Non-pigmented ciliary epithelial cell (primary cell): ENCODE measurements around the gene VHLL.
A peak's percentile ranks its signal among the peaks of the same experiment; 100 is the strongest.

Experiments used
- DNase-seq: peaks from one replicate; pipeline ENCODE4 v3.0.0-alpha.2; 2010; ENCODE audit warnings: low read depth

VHLL gene

DNA sequence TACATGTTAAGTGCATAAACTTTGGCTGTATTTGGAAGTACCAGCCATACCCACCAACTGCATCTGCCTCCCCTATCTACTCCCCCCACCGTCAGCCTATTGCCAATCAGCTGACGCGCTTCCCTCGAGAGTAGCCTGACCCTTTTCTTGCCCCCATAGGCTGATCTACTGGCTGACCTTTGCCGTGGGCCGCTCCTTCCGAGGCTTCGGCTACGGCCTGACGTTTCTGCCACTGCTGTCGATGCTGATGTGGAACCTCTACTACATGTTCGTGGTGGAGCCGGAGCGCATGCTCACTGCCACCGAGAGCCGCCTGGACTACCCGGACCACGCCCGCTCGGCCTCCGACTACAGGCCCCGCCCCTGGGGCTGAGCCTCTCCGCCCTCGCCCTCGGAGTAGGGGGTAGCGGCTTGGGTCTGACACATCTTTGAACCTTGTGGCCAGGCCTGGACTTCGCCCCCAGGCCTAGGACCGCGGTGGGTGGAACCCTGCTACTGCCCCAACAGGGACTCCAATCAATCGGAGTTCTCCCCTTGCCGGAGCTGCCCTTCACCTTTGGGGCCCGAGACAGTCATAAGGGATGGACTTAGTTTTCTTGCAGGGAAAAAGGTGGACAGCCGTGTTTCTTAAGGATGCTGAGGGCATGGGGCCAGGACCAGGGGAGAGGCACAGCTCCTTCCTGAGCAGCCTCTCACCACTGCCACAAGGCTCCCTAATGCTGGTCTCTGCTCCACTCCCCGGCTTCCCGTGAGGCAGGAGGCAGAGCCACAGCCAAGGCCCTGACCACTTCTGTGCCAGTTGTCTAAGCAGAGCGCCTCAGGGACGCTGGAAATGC lies 7.7 kb downstream of the VHLL start:
- no peak for DNase-seq

DNA sequence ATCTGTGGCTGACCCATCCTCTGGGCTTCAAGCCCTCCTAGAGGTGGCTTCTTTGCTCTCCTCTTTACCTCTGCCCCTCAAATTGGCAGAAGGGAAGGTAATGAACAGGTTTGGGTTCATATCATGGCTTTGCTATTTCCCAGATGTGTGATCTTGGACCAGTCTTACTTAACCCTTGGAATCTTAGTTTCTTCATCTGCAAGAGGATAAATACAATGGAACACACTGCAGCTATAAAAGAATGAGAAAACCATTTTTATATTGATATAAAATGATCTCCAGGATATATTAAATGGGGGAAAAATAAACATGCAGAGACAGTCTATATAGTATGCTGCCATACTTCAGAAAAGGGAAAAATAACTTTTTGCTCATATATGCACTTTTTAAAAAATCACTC lies 9.2 kb downstream of the VHLL start:
- DNase-seq: no peak

DNA sequence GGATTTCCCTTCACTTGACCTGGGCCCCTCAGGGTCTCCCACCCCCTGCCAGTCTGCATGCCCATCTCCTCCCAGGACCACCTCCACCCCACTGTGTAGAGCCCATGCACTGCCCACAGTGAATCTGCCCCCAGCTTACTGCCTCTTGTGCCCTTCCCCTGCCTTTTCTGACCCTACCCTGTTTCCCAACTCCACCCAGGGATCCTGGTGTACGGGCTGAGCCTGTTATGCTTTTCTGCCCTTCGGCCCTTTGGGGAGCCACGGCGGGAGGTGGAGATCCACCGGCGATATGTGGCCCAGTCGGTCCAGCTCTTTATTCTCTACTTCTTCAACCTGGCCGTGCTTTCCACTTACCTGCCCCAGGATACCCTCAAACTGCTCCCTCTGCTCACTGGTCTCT lies 13.0 kb downstream of the VHLL start:
- DNase-seq: no peak

DNA sequence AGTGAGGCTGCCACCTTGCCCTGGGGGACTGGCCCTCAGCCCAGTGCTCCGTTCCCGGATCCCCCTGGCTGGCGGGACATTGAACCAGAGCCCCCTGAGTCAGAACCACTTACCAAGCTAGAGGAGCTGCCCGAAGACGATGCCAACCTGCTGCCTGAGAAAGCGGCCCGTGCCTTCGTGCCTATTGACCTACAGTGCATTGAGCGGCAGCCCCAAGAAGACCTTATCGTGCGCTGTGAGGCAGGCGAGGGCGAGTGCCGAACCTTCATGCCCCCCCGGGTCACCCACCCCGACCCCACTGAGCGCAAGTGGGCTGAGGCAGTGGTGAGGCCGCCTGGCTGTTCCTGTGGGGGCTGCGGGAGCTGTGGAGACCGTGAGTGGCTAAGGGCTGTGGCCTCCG lies 13.7 kb downstream of the VHLL start:
- DNase-seq: no peak

DNA sequence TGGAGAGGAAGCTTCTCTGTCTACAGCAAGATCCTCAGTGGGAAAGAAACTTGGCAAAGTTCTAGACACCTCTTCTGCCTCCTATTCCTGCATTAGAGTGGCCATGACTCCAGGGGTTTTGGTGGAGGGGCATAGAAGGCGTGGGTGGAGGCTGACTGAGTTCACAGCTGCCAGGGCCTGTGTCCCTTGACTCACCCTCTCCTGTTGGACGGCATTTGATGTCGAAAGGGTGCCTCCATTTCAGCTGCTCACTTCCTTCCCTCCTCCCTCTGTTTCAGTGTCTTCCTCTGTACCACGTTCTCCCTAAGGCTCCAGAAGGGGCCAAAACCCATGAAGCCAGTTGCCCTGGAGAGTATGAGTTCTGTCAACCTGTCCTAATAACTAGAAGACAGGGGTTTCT lies 14.3 kb downstream of the VHLL start:
- DNase-seq: no peak

DNA sequence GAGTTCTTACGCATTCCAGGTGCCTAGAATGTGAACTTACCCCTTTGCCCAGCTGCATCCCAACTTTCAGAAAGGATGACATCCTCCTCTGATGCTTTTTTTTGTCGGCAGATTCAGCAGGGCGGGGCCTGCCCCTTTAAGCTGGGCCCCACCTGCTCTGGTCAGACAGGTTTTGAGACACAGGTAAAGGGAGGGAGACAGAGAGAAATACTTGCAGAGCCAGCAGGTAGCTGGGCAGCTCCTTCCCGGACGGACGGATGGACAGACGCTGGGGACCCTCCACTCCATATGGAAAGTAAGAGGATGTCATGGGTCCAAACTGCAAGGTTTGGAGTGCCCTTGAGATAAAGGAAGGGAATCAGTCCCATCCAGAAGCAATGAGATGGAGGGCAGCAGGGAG lies 15.0 kb downstream of the VHLL start, which contains the start of gene TMEM79:
TMEM79 (plus strand) TSS at position 214 of the 400 bp plus-strand sequence. CDS start 902 bp downstream, outside the sequence.
- DNase-seq: no peak

DNA sequence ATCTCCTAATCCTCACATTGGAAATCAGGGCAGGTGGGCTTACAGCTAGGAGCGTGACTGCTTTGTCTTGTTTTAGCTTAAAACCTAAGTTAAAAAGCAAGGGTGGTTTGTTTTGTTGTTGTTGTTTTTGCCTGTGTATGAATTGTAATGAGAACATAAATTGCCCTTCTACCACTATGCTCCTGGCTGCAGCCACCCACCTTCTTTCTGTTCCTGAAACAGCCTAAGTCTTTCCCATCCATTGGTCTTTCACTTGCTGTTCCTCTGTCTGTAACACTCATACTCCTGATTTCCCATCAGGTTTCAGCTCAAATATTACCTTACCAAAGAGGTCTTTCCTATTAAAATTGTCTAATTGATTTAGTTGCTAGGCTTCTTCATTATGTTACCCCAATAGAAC lies 15.6 kb downstream of the VHLL start:
- DNase-seq: no peak

DNA sequence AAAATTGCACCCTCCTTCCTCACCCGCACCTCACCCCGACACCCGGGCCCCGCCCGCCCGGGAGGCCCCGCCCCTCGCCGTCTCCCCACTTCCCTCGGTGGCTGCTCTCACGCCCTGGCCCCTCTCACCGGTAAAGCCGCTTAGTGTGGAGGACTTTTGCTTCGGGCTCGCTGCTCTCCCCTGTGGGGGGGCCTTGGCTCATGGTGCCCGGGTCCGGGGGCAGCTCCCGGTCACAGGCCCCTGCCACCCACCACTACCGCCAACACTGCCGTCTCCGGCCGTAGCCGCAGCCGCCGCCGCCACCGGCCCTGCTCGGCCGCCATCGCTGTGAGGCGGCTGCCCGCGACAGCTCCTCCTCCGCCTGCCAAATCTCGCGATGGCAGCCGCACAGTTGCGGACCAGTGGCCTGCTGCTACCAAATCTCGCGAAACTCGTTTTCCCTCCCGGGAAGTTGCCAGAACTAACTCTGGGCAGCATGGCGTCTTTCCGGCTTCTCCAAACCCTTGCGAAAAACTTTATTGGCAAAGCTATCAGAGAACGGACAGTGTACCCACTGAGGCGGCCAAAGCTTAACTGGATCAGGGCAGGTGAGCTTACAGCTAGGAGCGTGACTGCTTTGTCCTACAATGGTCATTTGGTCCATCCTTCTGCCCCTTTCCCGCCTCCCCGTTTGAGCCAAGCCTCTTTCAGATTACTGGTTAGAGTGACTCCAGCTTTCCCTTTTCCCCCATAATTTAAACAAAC lies 16.5 kb downstream of the VHLL start, which contains the start of gene SMG5:
SMG5 (minus strand) TSS at position 347 of the 744 bp plus-strand sequence; CDS start at position 202, 145 bp downstream.
- DNase-seq: peak; percentile 95

DNA sequence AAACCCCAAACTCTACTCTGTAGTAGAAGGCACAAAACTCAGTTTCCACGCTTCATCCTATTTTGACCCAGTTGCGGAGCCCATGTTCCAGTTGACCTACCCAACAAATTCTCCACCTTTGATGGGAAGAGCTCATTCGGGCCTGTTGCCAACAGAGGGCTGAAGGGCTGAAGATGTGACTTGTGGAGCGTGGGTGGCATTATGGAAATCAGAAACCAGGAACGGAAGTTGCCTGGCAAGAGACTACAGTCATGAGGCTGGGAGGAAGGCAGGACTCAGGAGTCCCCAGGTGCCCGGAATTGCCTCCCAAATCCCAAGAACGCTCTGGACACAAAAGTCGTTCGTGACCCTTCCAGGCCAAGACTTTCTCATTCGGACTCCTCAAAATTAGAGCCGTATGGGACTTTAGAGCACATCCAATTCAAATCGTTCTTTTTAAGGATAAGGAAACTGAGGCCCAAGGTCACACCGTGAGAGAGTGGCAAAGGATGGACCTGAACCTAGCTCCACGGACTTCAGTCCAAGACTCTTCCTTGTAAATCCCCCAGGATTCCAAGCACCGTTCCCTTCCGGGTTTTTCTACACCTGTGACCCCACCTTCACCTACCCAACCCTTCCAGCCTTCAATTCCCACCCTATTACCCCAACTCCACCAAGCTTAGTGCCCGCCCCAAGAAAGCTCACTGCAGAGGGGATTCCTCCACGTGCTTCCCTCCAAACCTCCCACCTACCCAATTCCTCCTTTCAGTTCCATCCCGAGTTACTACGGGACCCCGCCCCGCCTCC lies 17.2 kb downstream of the VHLL start:
- no peak for DNase-seq

DNA sequence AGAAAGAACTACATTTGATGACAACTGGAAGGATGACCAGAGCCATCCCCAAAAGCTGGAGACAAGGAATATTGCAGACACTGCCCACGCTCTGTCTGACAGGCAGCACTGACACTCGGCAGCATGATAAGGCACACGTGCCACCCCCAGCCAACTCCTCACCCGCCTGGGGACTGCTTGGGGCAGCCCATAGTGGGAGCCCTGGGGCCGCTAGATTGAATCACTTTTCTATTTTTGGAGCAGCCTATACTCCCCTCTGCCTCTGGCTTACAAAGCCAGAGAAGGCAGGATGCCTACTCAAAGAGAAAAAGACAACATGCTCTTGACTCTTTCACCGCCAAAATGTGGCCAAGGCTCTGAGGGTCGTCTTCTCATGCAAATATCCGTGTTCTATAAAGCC lies 17.8 kb downstream of the VHLL start:
- no peak for DNase-seq

DNA sequence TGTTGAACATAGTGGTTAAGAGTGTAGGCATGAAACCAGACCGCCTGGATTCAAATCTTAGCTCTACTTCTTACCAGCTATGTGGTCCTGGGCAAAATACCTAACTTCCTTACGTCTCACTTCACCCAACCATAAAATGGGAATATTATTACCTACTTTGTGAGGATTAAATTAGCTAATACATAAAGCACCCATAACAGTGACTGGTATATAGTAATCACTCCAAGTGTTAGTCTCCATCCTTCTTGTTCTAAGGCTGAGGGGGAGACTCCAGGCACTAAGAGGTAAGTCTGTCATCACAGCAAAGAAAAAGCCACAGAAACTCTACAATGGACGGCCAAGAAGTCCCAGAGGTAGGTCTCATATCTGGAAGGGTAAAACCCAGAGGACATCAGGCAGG lies 19.3 kb downstream of the VHLL start:
- DNase-seq: no peak

DNA sequence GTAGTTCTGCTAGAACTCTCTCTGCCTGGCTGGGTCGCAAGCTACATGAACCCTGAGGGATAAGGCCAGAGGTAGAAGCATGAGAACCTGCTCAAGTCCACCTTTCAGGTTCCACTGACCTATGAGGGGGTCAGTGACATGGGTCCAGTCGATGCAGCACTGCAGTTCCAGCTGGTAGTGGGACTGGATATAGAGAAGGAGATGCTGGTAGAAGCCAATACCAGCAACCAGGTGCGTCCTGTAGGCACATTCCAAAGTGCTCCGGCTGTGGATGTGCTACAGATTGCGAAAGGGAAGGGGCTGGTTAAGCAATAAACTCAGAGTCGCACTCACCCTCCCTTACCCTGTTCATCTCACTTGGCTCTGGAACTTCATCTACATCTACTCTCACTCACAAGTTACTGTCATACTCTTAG lies 22.1 kb downstream of the VHLL start:
- no peak for DNase-seq

DNA sequence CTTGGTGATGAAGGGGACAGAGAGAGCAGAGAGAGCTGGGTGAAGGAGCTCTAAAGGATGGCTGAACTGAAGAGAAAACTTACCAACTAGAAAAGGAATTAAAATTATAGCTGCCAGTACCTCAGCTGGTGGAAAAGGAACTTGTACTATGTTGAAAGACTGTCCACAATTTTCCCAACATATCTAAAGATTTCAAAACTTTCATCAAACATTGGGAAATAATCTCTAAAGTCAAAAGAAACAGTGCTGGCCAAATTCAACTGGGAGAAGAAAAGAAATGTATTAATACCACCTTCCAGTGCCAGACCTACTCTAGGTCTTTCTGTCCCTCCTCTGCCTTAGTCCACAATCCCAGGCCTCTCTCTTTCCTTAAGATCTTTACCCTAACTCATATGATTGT lies 22.6 kb downstream of the VHLL start:
- DNase-seq: no peak

DNA sequence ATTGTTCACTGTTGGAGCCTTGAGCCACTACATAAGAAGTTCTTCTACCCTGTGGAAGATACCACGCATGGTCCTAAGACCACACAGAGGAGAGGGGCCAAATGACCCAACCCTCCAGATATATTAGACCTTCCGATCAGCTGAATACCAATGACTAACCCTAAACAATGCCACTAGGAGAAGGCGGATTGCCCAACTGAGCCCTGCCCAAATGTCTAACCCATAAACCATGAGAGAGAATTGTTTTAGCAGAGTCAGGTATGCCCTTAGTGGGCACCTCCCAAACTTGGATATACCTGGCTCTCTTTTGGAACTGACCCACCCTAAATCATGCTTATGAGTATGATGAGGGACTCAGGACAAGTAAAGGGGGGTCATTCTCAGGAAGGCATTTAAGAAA lies 28.8 kb downstream of the VHLL start:
- no peak for DNase-seq

DNA sequence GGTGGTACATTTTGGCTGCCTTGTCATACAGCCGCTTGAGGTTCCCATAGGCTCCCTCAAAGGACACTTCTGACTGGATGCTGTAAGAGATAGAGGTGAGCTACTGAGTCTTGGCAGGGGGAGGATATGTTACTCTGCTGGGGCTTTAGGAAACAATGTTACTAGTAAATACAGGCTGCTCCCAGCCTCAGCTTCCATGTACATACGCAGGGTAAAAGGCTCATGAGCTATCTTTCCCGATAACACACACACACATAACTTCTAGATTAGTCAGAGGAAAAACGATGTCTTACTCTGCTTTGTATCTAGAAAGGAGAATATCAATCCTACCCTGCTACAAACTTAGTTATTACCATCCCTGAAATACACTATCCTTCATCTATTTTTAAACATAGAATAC lies 30.8 kb downstream of the VHLL start:
- DNase-seq: no peak

DNA sequence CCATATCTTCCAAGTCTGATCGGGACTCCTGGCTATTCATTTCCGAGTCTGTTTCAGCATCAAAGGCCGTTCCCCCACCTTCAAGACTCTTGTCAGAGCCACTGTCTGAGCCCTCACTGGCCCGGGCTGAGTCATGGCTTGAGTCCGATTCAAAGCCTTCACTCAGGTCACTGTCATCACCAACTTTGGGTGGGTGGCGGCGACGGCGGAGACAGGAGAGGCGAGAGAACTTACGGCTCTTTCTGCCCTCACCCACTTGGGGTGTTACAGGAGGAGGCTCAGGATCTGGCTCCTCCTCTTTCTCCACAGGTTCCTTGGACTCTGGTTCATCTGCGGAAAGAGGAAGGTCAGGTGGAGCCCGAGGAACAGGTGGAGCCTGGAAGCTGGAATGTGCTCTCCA lies 33.1 kb downstream of the VHLL start:
- DNase-seq: no peak

DNA sequence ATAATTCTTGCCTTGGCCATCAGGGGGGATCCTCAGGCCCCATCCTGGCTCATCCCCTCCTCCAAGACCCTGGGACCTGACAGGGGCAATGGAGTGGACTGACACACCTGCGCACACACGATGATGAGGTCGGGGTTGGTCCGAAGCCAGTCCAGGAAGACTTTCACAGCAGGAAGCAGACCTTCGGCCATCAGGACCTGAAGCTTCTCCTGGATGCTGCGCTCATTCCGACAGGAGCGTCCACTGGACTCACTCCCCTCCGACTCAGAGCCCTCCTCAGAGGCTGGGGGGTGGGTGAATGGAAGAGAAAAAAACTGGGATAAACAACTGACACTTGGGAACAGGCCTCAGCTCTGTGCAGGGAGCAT lies 35.8 kb downstream of the VHLL start:
- DNase-seq: no peak

DNA sequence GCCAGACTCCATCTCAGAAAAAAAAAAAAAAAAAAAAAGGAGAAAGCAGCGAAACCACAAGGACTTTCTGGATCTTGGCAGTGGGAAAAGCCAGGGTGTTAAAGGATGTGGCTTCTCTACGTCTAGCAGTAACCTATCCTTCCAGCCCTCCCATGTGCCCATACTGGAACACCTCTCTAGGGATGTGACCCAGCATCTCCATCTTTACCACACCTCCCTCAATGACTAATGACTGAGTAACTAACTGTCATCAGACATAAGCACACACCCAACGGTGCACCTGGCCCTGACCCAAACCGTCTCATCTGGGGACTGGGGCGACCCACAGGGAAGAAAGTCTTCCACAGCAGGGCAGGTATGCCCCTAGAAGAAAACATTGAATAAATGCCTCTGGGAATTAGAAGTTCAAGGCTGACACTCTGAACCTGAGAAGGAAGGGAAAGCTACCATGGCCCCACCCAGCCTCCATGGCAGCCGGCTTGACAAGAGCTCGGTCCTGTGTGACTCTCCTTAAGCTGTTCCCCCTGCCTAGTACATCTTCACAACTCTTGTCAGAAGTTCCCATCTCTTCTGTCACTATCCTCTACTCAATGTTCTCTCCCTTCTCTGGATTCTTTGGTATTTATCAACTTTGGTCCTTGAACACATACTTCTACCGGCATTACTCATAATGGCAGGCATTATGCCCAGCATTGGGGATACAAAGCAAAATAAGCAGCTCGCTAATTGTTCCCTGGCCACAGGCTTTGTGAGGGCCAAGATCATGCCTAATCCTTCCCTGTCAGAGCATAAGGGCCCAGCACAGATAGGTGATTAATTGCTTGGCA lies 36.4 kb downstream of the VHLL start:
- DNase-seq: no peak

DNA sequence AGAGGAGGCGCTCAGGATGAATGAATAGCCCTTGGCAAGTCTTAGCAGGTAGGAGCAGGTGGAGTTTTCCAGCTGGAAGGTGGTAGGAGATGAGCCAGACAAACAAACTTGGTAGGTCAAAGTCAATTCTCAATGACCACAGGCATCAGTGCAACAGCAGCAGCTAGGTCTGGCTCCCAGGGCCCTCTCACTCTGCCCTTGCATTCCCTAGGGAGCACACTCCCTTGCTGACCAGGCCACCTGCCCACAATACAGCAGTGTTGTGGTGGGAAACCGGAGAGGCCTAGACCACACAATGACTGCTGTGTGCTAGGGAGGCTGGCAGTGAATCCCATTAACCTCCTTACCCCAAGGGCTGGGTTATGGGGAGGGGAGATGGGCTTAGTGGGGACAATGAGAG lies 38.2 kb downstream of the VHLL start:
- no peak for DNase-seq

DNA sequence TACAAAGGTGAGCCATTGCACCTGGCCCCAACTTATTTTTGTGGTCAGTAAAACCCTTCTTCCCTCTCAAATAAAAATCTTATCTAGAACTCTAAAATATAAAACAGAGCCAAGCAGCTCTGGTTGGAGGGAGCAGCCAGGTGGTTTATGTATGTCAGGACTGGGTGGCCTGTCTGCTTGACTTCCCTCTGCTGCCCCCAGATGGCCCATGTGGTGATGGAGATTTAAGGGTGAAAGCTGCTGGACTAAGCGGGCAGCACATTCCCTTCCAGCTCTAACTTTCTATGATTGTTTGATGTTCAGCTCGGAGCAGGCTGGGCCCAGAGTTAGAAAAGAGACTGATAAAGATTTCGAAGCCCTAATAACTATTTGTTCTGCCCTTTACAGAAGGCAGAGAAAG lies 39.3 kb downstream of the VHLL start:
- no peak for DNase-seq

DNA sequence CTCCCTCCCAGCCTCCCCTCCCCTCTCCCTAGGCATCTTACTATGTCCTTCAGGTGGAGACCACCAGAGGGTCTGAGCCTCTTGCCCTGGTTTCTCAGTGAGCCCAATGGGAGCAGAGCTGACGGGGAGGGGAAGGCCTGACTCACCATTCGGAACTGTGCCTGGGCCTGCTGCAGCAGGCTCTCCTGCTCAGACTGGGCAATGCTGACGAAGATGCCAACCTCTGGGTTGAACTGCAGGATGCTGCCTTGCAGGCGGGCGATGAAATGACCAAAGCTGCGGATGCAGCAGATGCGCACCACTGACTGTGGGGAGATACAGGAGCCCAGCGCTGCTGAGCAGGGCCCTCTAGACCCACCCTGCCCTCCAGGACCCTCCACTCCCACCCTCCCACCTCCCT lies 40.2 kb downstream of the VHLL start:
- no peak for DNase-seq

DNA sequence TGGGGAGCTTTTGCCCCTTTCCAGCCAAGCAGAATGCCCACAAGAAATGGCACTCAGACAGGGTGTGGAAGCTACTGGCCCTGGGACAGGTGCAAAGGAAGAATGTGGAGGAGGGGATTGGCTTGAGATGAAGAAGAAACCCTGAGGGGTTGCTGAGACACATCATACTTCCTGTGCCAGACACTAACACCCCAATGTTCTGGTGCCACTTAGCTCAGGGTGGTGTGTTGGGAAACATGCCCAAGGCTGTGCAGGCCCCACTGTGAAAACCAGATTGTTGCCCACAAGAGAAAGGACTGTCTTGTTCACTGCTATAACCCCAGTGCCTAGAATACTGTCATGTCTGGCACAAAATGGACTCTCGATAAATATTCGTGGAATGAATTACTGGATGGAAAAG lies 41.4 kb downstream of the VHLL start:
- no peak for DNase-seq
